Keratinocyte (primary cell): ENCODE results near the gene RPS19BP1. TPM values are rescaled to one million over a fixed set of nuclear protein-coding genes. Genes with fewer than 3 reads are reported as not detected.
A peak's percentile ranks its signal among the peaks of the same experiment; 100 is the strongest.

Experiments used
- DNase-seq: peaks from one replicate; pipeline ENCODE4 v3.0.0-alpha.2; 2011; ENCODE audit warnings: low read depth, missing footprints, low spot score
- FAIRE-seq: peaks from 2 replicates; lab custom pipeline; 2011; peaks lifted over from hg19 to GRCh38; lab: Jason Lieb, UNC
- H2AFZ ChIP-seq: 2 replicates; pipeline ENCODE4 v1.6.0; 2012; ENCODE audit warnings: low read length, control low read depth, inconsistent platforms; ENCODE audit not compliant: control insufficient read depth
- H3K27ac ChIP-seq: 2 replicates; pipeline ENCODE4 v1.5.1; 2011; ENCODE audit warnings: low read length; ENCODE audit not compliant: control insufficient read depth, insufficient read depth
- H3K27me3 ChIP-seq: 3 replicates; pipeline ENCODE4 v1.6.0; 2011; ENCODE audit warnings: low read length; ENCODE audit not compliant: control insufficient read depth, insufficient read depth; ENCODE audit errors: extremely low read depth
- H3K36me3 ChIP-seq, 2 experiments: 2 replicates in 1 of 2; 3 replicates in 1 of 2; pipeline ENCODE4 v1.5.1; 2011; ENCODE audit warnings: low read length in 2 of 2, mild to moderate bottlenecking in 1 of 2; ENCODE audit not compliant: control insufficient read depth in 2 of 2, insufficient read depth in 2 of 2; ENCODE audit errors: extremely low read depth in 1 of 2
- H3K4me1 ChIP-seq: 3 replicates; pipeline ENCODE4 v1.5.1; 2011; ENCODE audit warnings: low read length; ENCODE audit not compliant: control insufficient read depth, insufficient read depth; ENCODE audit errors: extremely low read depth
- H3K4me2 ChIP-seq: 3 replicates; pipeline ENCODE4 v1.6.0; 2011; ENCODE audit warnings: low read depth, low read length; ENCODE audit not compliant: control insufficient read depth, insufficient read depth; ENCODE audit errors: extremely low read depth
- H3K4me3 ChIP-seq, 3 experiments: fragments of 200-600 bp in 1 of 3; sonication (generic) in 1 of 3; 2 replicates in 2 of 3; 3 replicates in 1 of 3; pipeline ENCODE4 v1.5.1; 2011 to 2016; ENCODE audit warnings: low read length in 3 of 3, mild to moderate bottlenecking in 3 of 3, control low read depth in 2 of 3, inconsistent platforms in 1 of 3, low read depth in 1 of 3, mixed read lengths in 1 of 3, mixed run types in 1 of 3, moderate library complexity in 1 of 3; ENCODE audit not compliant: control insufficient read depth in 2 of 3, insufficient read depth in 2 of 3; ENCODE audit errors: extremely low read depth in 1 of 3
- H3K79me2 ChIP-seq: 2 replicates; pipeline ENCODE4 v1.6.0; 2012; ENCODE audit warnings: low read length; ENCODE audit not compliant: control insufficient read depth, insufficient read depth
- H3K9ac ChIP-seq: 3 replicates; pipeline ENCODE4 v1.6.0; 2011; ENCODE audit warnings: low read length; ENCODE audit not compliant: control insufficient read depth, insufficient read depth; ENCODE audit errors: extremely low read depth
- H3K9me1 ChIP-seq: 3 replicates; pipeline ENCODE4 v1.6.0; 2011; ENCODE audit warnings: low read length; ENCODE audit not compliant: control insufficient read depth, insufficient read depth; ENCODE audit errors: extremely low read depth
- H3K9me3 ChIP-seq: 2 replicates; pipeline ENCODE4 v1.5.1; 2012; ENCODE audit warnings: low read depth, low read length; ENCODE audit not compliant: control insufficient read depth
- H4K20me1 ChIP-seq: 3 replicates; pipeline ENCODE4 v1.6.0; 2011; ENCODE audit warnings: low read length; ENCODE audit not compliant: control insufficient read depth, insufficient read depth; ENCODE audit errors: extremely low read depth
- EZH2 ChIP-seq: IDR thresholded peaks from one replicate; pipeline ENCODE4 v1.6.1; 2012; ENCODE audit warnings: inconsistent platforms, mild to moderate bottlenecking, low read length, moderate library complexity
- dilution Hi-C: fragments of 300-500 bp; cut with MboI; formaldehyde crosslinking; loops from one replicate; pipeline ENCODE4 v1.7.0; 2020; ENCODE audit warnings: low sequenced_read_pairs; ENCODE audit not compliant: extremely low pct_ligation_motif_present
- polyA plus RNA-seq, 5 experiments: library from polyadenylated mRNA; depleted of rRNA in 3 of 5; stranded (reverse) in 3 of 5; stranded (forward) in 1 of 5; unstranded in 1 of 5; fragments of >200 nt; gene quantifications; 1 replicate in 1 of 5; 2 replicates in 3 of 5; 3 replicates in 1 of 5; pipeline versions ENCODE4 v1.2.1 to v1.2.3, GENCODE V29; 2011 to 2012; ENCODE audit warnings: missing spikeins in 2 of 5, low read depth in 1 of 5, low replicate concordance in 1 of 5
- TF ChIP-seq, protein P1 (sequence below), 3 experiments: IDR thresholded peaks in 1 of 3; conservative IDR thresholded peaks in 1 of 3; optimal IDR thresholded peaks in 1 of 3; 2 replicates in 2 of 3; 3 replicates in 1 of 3; pipeline versions ENCODE3 to v1.5.1; 2011; ENCODE audit warnings: low read length in 3 of 3, mild to moderate bottlenecking in 3 of 3, moderate library complexity in 2 of 3, control low read depth in 1 of 3, inconsistent platforms in 1 of 3; ENCODE audit not compliant: insufficient read depth in 2 of 3; ENCODE audit errors: extremely low read depth in 1 of 3

The RPS19BP1 gene
- polyA plus RNA-seq, 1 donor (not counting 4 experiments of a cell fraction or from before 2014, with no cell fraction given), result 67.3 TPM

DNA sequence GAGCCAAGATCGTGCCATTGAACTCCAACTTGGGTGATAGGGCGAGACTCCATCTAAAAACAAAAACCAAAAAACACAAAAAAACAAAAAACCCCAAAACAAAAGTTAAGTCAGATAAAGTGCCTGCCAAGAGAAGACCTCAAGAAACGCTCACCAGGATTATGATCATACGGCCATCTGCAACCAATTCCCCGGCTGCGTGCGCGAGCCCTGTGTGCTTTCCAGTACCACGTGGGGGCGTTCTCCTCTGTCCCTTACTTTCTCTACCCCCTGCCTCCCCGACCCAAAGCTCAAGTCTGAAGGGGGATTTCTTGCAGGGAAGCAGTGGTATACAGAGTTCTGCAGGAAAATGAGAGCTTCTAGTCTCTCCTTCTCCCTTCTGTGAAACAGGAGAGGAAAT is 10.5 kb upstream of the RPS19BP1 start:
- no peak overlapping the region for H3K4me3 ChIP-seq
- H3K9me3 ChIP-seq, result no peaks in the 10 kb centered on the region
- no peaks in the 10 kb centered on the region for H3K36me3 ChIP-seq
- H4K20me1 ChIP-seq, result peaks cover 8% of the 10 kb centered on the region
- H3K27me3 ChIP-seq, result no peaks in the 10 kb centered on the region
- dilution Hi-C loops, result no loop called here
- no peaks in the 10 kb centered on the region for H3K9me1 ChIP-seq
- no peaks in the 10 kb centered on the region for H3K79me2 ChIP-seq
- no peak for TF ChIP-seq EZH2
- TF ChIP-seq, protein P1, sequence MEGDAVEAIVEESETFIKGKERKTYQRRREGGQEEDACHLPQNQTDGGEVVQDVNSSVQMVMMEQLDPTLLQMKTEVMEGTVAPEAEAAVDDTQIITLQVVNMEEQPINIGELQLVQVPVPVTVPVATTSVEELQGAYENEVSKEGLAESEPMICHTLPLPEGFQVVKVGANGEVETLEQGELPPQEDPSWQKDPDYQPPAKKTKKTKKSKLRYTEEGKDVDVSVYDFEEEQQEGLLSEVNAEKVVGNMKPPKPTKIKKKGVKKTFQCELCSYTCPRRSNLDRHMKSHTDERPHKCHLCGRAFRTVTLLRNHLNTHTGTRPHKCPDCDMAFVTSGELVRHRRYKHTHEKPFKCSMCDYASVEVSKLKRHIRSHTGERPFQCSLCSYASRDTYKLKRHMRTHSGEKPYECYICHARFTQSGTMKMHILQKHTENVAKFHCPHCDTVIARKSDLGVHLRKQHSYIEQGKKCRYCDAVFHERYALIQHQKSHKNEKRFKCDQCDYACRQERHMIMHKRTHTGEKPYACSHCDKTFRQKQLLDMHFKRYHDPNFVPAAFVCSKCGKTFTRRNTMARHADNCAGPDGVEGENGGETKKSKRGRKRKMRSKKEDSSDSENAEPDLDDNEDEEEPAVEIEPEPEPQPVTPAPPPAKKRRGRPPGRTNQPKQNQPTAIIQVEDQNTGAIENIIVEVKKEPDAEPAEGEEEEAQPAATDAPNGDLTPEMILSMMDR (optimal IDR thresholded peaks at IDR 0.05 in 1 of 3, IDR thresholded peaks at IDR 0.05 in 1 of 3, conservative IDR thresholded peaks at IDR 0.05 in 1 of 3; ENCODE audit: extremely low read depth in 1 of 3, insufficient read depth in 2 of 3, low read length in 3 of 3), result peak; percentile 37 to 77 (median 42)
- no peaks in the 10 kb centered on the region for H3K4me1 ChIP-seq
- no peak for DNase-seq
- H3K27ac ChIP-seq, result no peak overlapping the region
- no peak overlapping the region for H3K4me2 ChIP-seq
- FAIRE-seq, result no peak
- H3K9ac ChIP-seq, result no peak overlapping the region
- no peak overlapping the region for H2AFZ ChIP-seq

DNA sequence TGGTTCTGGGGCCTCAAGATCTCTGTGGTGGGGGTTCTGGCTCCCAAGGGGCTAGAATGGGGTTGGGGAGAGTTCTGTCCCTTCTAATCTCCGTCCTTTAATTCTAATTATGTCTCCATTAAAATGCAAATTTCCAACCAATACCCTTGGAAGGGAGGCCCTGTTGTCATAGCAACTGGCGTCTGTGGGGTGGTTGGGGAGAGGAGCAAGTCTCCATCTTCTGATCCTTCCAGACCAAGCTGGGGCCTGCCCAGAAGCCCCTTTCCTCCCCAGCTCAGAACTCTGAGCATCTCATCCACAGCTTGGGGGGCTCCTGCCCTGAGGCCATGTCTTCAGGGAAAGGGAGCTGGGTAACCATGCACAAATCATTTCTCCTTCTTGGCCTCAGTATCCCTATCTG is 5.4 kb upstream of the RPS19BP1 start:
- DNase-seq, result no peak
- no peak for FAIRE-seq

More for the DNA sequence above, 5.4 kb upstream of the RPS19BP1 start:
- Histone ChIP-seq H3K9ac (no peak overlapping the region), H3K4me3 (no peak overlapping the region), H2AFZ (no peak overlapping the region), H3K27me3 (no peaks in the 10 kb centered on the region), H3K27ac (no peak overlapping the region), H3K36me3 (no peaks in the 10 kb centered on the region), H3K4me2 (no peak overlapping the region), H3K9me1 (no peaks in the 10 kb centered on the region), H4K20me1 (no peaks in the 10 kb centered on the region), H3K79me2 (no peaks in the 10 kb centered on the region), H3K4me1 (peaks cover 7% of the 10 kb centered on the region), H3K9me3 (no peaks in the 10 kb centered on the region)
- dilution Hi-C loops, result no loop called here
- TF ChIP-seq, protein P1 (optimal IDR thresholded peaks at IDR 0.05 in 1 of 3, IDR thresholded peaks at IDR 0.05 in 1 of 3, conservative IDR thresholded peaks at IDR 0.05 in 1 of 3; ENCODE audit: extremely low read depth in 1 of 3, insufficient read depth in 2 of 3, low read length in 3 of 3), result no peak
- no peak for TF ChIP-seq EZH2
